Neural cell (in vitro differentiated cells): Measurements from ENCODE around the gene NFKBIL1. TPM values are rescaled to one million over a fixed set of nuclear protein-coding genes. Genes with fewer than 3 reads are reported as not detected.

ENCODE experiments used
- H2AFZ ChIP-seq: fragments of 200-600, 300-800 bp; sonication (generic), shearing (Covaris generic); 2 replicates; pipeline ENCODE4 v1.6.0; 2014; ENCODE audit warnings: low read depth, mild to moderate bottlenecking, antibody characterized with exemption, low read length, moderate library complexity
- H3F3A ChIP-seq: fragments of 200-600 bp; shearing (Covaris generic); 2 replicates; pipeline ENCODE4 v1.6.1; 2016; ENCODE audit warnings: mild to moderate bottlenecking, moderate library complexity, mixed read lengths, antibody characterized with exemption, low read length; ENCODE audit not compliant: insufficient read depth, poor library complexity, severe bottlenecking
- H3K27ac ChIP-seq: fragments of 200-600, 300-800 bp; sonication (generic), shearing (Covaris generic); 2 replicates; pipeline ENCODE4 v1.5.1; 2014; ENCODE audit warnings: mild to moderate bottlenecking, low read length, moderate library complexity
- H3K27me3 ChIP-seq: fragments of 300-800, 200-600 bp; sonication (generic), shearing (Covaris generic); 2 replicates; pipeline ENCODE4 v1.6.0; 2014; ENCODE audit warnings: mild to moderate bottlenecking, low read depth, low read length, moderate library complexity; ENCODE audit not compliant: insufficient read depth
- H3K36me3 ChIP-seq: fragments of 300-800, 200-600 bp; sonication (generic), shearing (Covaris generic); 2 replicates; pipeline ENCODE4 v1.5.1; 2014; ENCODE audit warnings: mild to moderate bottlenecking, antibody characterized with exemption, low read length, moderate library complexity; ENCODE audit not compliant: insufficient read depth
- H3K4me2 ChIP-seq: fragments of 300-800, 200-600 bp; sonication (generic), shearing (Covaris generic); 2 replicates; pipeline ENCODE4 v1.6.0; 2014; ENCODE audit warnings: mild to moderate bottlenecking, low read length
- H3K4me3 ChIP-seq: fragments of 300-800, 200-600 bp; sonication (generic), shearing (Covaris generic); 2 replicates; pipeline ENCODE4 v1.5.1; 2014; ENCODE audit warnings: mild to moderate bottlenecking, low read length, moderate library complexity
- H3K79me2 ChIP-seq: fragments of 200-600 bp; shearing (Covaris generic); replicated peaks from 2 replicates; pipeline ENCODE4 v1.6.0; 2014; ENCODE audit warnings: mild to moderate bottlenecking, low read length, moderate library complexity; ENCODE audit not compliant: insufficient read depth
- H3K9ac ChIP-seq: fragments of 300-800, 200-600 bp; sonication (generic), shearing (Covaris generic); 2 replicates; pipeline ENCODE4 v1.6.1; 2016; ENCODE audit warnings: mild to moderate bottlenecking, low read length, mixed read lengths
- H3K9me2 ChIP-seq: fragments of 200-600 bp; shearing (Covaris generic); 2 replicates; pipeline ENCODE4 v1.6.1; 2016; ENCODE audit warnings: mild to moderate bottlenecking, low read length, mixed read lengths; ENCODE audit not compliant: insufficient read depth
- H3K9me3 ChIP-seq: fragments of 200-600, 300-800 bp; sonication (generic), shearing (Covaris generic); 2 replicates; pipeline ENCODE4 v1.6.1; 2016; ENCODE audit warnings: mild to moderate bottlenecking, mixed run types, low read length, moderate library complexity, mixed read lengths
- H4K20me1 ChIP-seq: fragments of 200-600 bp; shearing (Covaris generic); 2 replicates; pipeline ENCODE4 v1.6.1; 2016; ENCODE audit warnings: mild to moderate bottlenecking, mixed run types; ENCODE audit not compliant: insufficient read depth
- EP300 ChIP-seq: fragments of 450-650 bp; conservative IDR thresholded peaks from 2 replicates; pipeline ENCODE4 v1.6.1; 2014; ENCODE audit warnings: antibody characterized with exemption, mild to moderate bottlenecking, moderate library complexity; ENCODE audit not compliant: poor library complexity, severe bottlenecking
- EZH2 ChIP-seq: fragments of 200-600, 300-800 bp; shearing (Covaris generic), sonication (generic); IDR thresholded peaks from 2 replicates; pipeline ENCODE4 v1.6.1; 2014; ENCODE audit warnings: antibody characterized with exemption, low read length, borderline replicate concordance, mild to moderate bottlenecking; ENCODE audit not compliant: insufficient read depth, poor library complexity, severe bottlenecking
- MXI1 ChIP-seq: fragments of 450-650 bp; conservative IDR thresholded peaks from 2 replicates; pipeline ENCODE4 v1.6.1; 2014; ENCODE audit warnings: antibody characterized with exemption, mild to moderate bottlenecking; ENCODE audit not compliant: poor library complexity, severe bottlenecking
- POLR2AphosphoS5 ChIP-seq: IDR thresholded peaks from 2 replicates; pipeline ENCODE4 v1.6.1; 2012
- RAD21 ChIP-seq: fragments of 450-650 bp; conservative IDR thresholded peaks from 2 replicates; pipeline ENCODE4 v1.6.1; 2014; ENCODE audit warnings: antibody characterized with exemption, mild to moderate bottlenecking, moderate library complexity
- SMC3 ChIP-seq: fragments of 450-650 bp; conservative IDR thresholded peaks from 2 replicates; pipeline ENCODE4 v1.6.1; 2014; ENCODE audit warnings: antibody characterized with exemption, mild to moderate bottlenecking, moderate library complexity; ENCODE audit not compliant: poor library complexity
- TAF1 ChIP-seq: IDR thresholded peaks from 2 replicates; pipeline ENCODE4 v1.6.1; 2012; ENCODE audit warnings: low read depth
- polyA plus RNA-seq: library from polyadenylated mRNA; depleted of rRNA; stranded (reverse); fragments of >200 nt; gene quantifications from 2 replicates; pipeline ENCODE4 v1.2.3, GENCODE V29; 2014
- TF ChIP-seq, protein P1 (sequence below): fragments of 450-650 bp; IDR thresholded peaks from 2 replicates; pipeline ENCODE4 v1.5.1; 2014; ENCODE audit warnings: antibody characterized with exemption, mild to moderate bottlenecking, moderate library complexity; ENCODE audit not compliant: poor library complexity, severe bottlenecking
- TF ChIP-seq, protein P2 (sequence below): IDR thresholded peaks from 2 replicates; pipeline ENCODE4 v1.6.1; 2012; ENCODE audit warnings: borderline replicate concordance

The NFKBIL1 gene
- polyA plus RNA-seq, 1 donor from 2014 or later, result 88.7 TPM

DNA sequence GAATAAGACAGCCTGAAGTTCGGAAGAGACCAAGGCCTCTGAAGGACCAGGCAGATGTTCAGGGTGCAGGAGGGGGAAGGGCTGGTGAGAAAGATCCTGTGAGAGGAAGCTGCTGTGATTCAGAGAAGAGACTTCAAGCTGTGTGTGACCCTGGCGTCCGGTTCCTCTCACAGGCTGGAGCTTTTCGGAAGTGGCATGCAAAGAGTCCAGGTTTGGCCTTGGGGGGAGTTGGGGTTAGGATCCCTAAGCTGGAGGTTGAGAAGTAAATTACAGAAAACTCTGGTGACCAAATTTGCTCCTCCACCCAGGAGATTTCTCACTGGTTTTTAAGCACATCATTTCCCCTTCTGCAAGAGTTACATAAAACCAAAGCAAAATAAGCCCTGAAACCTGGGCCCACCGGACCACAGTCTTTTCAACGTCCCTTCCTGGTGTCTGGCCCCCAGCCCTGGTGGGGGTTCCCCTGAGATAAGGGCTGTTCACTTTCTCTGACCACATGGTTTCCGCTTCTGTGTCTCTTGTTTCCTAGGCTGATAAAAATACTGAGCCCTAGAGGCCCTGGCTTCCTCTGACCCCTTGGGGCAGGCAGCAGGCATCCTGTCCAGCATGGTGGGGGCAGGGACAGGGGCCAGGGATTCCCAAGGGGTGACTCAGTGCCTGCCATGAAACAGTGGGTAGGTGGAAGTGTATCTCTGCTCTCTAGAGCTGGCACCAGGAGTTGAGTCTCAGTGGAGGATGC lies 12.7 kb downstream of the NFKBIL1 start:
- H4K20me1 ChIP-seq, result no peaks in the 10 kb centered on the region
- H3F3A ChIP-seq, result no peaks in the 10 kb centered on the region
- no peak overlapping the region for H3K4me2 ChIP-seq
- H3K9me2 ChIP-seq, result no peaks in the 10 kb centered on the region
- H3K36me3 ChIP-seq, result no peaks in the 10 kb centered on the region
- no peaks in the 10 kb centered on the region for H3K27me3 ChIP-seq
- H3K79me2 ChIP-seq, result no peaks in the 10 kb centered on the region
- H3K9ac ChIP-seq, result no peak overlapping the region
- H3K27ac ChIP-seq, result no peak overlapping the region
- no peak overlapping the region for H2AFZ ChIP-seq
- no peak overlapping the region for H3K4me3 ChIP-seq
- TF ChIP-seq MXI1 (no peak), EZH2 (no peak), TAF1 (no peak), EP300 (no peak), POLR2AphosphoS5 (no peak), SMC3 (no peak), RAD21 (no peak)
- TF ChIP-seq, protein P1, sequence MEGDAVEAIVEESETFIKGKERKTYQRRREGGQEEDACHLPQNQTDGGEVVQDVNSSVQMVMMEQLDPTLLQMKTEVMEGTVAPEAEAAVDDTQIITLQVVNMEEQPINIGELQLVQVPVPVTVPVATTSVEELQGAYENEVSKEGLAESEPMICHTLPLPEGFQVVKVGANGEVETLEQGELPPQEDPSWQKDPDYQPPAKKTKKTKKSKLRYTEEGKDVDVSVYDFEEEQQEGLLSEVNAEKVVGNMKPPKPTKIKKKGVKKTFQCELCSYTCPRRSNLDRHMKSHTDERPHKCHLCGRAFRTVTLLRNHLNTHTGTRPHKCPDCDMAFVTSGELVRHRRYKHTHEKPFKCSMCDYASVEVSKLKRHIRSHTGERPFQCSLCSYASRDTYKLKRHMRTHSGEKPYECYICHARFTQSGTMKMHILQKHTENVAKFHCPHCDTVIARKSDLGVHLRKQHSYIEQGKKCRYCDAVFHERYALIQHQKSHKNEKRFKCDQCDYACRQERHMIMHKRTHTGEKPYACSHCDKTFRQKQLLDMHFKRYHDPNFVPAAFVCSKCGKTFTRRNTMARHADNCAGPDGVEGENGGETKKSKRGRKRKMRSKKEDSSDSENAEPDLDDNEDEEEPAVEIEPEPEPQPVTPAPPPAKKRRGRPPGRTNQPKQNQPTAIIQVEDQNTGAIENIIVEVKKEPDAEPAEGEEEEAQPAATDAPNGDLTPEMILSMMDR, result no peak
- TF ChIP-seq, protein P2, sequence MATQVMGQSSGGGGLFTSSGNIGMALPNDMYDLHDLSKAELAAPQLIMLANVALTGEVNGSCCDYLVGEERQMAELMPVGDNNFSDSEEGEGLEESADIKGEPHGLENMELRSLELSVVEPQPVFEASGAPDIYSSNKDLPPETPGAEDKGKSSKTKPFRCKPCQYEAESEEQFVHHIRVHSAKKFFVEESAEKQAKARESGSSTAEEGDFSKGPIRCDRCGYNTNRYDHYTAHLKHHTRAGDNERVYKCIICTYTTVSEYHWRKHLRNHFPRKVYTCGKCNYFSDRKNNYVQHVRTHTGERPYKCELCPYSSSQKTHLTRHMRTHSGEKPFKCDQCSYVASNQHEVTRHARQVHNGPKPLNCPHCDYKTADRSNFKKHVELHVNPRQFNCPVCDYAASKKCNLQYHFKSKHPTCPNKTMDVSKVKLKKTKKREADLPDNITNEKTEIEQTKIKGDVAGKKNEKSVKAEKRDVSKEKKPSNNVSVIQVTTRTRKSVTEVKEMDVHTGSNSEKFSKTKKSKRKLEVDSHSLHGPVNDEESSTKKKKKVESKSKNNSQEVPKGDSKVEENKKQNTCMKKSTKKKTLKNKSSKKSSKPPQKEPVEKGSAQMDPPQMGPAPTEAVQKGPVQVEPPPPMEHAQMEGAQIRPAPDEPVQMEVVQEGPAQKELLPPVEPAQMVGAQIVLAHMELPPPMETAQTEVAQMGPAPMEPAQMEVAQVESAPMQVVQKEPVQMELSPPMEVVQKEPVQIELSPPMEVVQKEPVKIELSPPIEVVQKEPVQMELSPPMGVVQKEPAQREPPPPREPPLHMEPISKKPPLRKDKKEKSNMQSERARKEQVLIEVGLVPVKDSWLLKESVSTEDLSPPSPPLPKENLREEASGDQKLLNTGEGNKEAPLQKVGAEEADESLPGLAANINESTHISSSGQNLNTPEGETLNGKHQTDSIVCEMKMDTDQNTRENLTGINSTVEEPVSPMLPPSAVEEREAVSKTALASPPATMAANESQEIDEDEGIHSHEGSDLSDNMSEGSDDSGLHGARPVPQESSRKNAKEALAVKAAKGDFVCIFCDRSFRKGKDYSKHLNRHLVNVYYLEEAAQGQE, result no peak
- no peaks in the 10 kb centered on the region for H3K9me3 ChIP-seq

DNA sequence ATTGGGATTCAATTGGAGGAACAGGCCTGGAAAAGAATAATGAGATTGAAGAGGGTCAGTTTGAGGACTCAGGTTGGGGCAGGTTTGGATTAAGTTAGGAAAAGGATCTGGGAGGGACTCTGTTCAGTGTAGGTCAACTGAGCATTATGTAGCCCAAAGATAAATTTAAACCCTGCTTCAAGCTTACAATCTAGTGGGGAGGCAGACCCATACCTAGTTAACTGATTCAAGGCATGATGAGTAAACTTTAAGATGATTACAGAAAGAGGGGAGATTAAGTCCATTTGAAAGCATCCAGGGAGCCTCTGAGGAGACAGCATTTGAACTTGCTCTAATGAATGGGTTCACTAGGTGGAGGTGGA lies 13.3 kb downstream of the NFKBIL1 start:
- Histone ChIP-seq H3K9ac (no peak overlapping the region), H3K36me3 (no peaks in the 10 kb centered on the region), H3K79me2 (no peaks in the 10 kb centered on the region), H3K4me2 (no peak overlapping the region), H3K9me2 (no peaks in the 10 kb centered on the region), H3K27ac (no peak overlapping the region), H2AFZ (no peak overlapping the region), H3F3A (no peaks in the 10 kb centered on the region), H3K27me3 (no peaks in the 10 kb centered on the region), H4K20me1 (no peaks in the 10 kb centered on the region), H3K9me3 (no peaks in the 10 kb centered on the region), H3K4me3 (no peak overlapping the region)
- TF ChIP-seq RAD21 (no peak), EP300 (no peak), POLR2AphosphoS5 (no peak)
